ENCODE data around the gene ANKRD36C. TPM values are rescaled to one million over a fixed set of nuclear protein-coding genes. Genes with fewer than 3 reads are reported as not detected.
"Not testable (repeated sequence)": the region's sequence is repeated elsewhere in the genome, so short reads cannot be mapped to it uniquely, and the experiment has no call there.

Gene ANKRD36C
- total RNA-seq (2014; rRNA removed; shearing (Covaris generic)), result 13.3 and 14.8 TPM in 2 replicates
- polyA plus RNA-seq (2015; cell fraction: cytosol; rRNA removed), result 2.4 and 3.4 TPM in 2 replicates
- 21.7 and 23.0 TPM in 2 replicates for polyA plus RNA-seq (2015; cell fraction: nucleus; rRNA removed)

- peak; percentile 55 for DNase-seq (ENCODE audit: low read depth)
Measured at GRCh38 chr2:95991351-95992094, at the start of gene ANKRD36C. Gene ANKRD36C (minus strand): TSS chr2:95991824. CDS start chr2:95991708, 116 bp downstream.

- DNase-seq (ENCODE audit: low read depth), result not testable (repeated sequence)
Measured at GRCh38 chr2:96035554-96035953, 43.9 kb upstream of the ANKRD36C start.

GRCh38 chr2:96034792-96035191 is 43.2 kb upstream of the ANKRD36C start, which contains the start of gene GPAT2:
Gene GPAT2 (minus strand): TSS chr2:96034916. CDS start chr2:96032359, 2,557 bp downstream.
- DNase-seq (ENCODE audit: low read depth), result not testable (repeated sequence)

GRCh38 chr2:96033997-96034396 is 42.4 kb upstream of the ANKRD36C start:
- DNase-seq (ENCODE audit: low read depth), result not testable (repeated sequence)

GRCh38 chr2:96027725-96028325 is 36.2 kb upstream of the ANKRD36C start:
- not testable (repeated sequence) for DNase-seq (ENCODE audit: low read depth)

- not testable (repeated sequence) for DNase-seq (ENCODE audit: low read depth)
Measured at GRCh38 chr2:96025755-96026154, 34.1 kb upstream of the ANKRD36C start.

GRCh38 chr2:96025194-96025492 is 33.5 kb upstream of the ANKRD36C start:
- DNase-seq (ENCODE audit: low read depth), result no peak

GRCh38 chr2:96024336-96025193 is 32.9 kb upstream of the ANKRD36C start:
- DNase-seq (ENCODE audit: low read depth), result no peak

GRCh38 chr2:96023701-96024100 is 32.1 kb upstream of the ANKRD36C start:
- not testable (repeated sequence) for DNase-seq (ENCODE audit: low read depth)

GRCh38 chr2:96022701-96023447 is 31.2 kb upstream of the ANKRD36C start:
- peak; percentile 74 for DNase-seq (ENCODE audit: low read depth)

GRCh38 chr2:96022126-96022525 is 30.5 kb upstream of the ANKRD36C start:
- DNase-seq (ENCODE audit: low read depth), result not testable (repeated sequence)

- DNase-seq (ENCODE audit: low read depth), result not testable (repeated sequence)
Measured at GRCh38 chr2:96021142-96021541, 29.5 kb upstream of the ANKRD36C start.

GRCh38 chr2:96019909-96020590 is 28.4 kb upstream of the ANKRD36C start:
- not testable (repeated sequence) for DNase-seq (ENCODE audit: low read depth)

- not testable (repeated sequence) for DNase-seq (ENCODE audit: low read depth)
Measured at GRCh38 chr2:96016321-96016720, 24.7 kb upstream of the ANKRD36C start.

GRCh38 chr2:96012792-96013264 is 21.2 kb upstream of the ANKRD36C start:
- DNase-seq (ENCODE audit: low read depth), result not testable (repeated sequence)

GRCh38 chr2:96012086-96012791 is 20.6 kb upstream of the ANKRD36C start:
- not testable (repeated sequence) for DNase-seq (ENCODE audit: low read depth)

- peak; percentile 39 for DNase-seq (ENCODE audit: low read depth)
Measured at GRCh38 chr2:96011129-96011455, 19.5 kb upstream of the ANKRD36C start.

GRCh38 chr2:96010320-96011128 is 18.9 kb upstream of the ANKRD36C start:
- peak; percentile 70 for DNase-seq (ENCODE audit: low read depth)

- not testable (repeated sequence) for DNase-seq (ENCODE audit: low read depth)
Measured at GRCh38 chr2:96009833-96010232, 18.2 kb upstream of the ANKRD36C start.
